ENCODE data around the gene HSD3B7. TPM values are rescaled to one million over a fixed set of nuclear protein-coding genes. Genes with fewer than 3 reads are reported as not detected.

The HSD3B7 gene
- total and polyA plus RNA-seq, 2 of the 4 experiments (the other 2 are of a cell fraction): 8.5 to 11.3 TPM

DNA sequence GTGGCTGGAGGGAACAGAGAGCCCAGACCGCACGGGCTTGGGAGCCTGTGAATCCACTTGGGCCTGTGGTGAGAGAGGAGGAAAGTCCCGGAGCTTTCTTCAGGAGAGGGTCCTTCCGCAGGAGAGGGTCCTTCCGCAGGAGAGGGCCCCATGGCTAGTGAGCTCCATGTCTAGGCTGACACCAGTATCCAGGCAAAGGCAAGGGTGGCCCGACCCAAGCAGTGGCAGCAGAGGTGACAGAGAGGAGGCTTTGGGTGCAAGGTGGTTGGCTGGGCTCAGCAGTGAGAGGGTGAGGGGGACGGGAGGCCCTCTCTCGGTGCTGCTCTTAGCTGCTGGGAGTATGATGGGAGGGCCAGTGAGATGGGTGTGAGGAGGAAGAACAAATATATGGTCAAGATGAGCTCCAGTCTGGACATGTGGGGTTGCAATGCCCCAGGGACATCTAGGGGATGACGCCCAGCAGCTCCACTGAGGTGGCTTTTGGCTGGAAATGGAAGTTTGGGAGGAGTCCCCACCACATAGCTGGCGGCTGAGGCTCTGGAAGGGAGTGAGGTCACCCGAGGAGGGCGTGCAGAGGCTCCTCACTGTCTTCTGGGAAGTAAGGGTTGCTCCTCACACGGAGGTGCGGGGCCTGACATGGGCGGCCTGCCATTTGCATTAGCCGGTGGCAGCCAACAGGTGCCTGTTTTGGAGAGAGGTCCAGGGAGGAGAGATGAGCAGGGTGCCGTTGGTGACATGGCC, 2.3 kb upstream of the HSD3B7 start:
- DNase-seq: no peak
- Histone ChIP-seq H3K9me1 (ENCODE audit: insufficient read depth, low read length) (no peaks in the 10 kb centered on the region; the same call in none of the 2 replicates), H3K4me2 (ENCODE audit: low read depth, low read length) (no peak overlapping the region), H3K79me1 (ENCODE audit: low read depth in 1 of 2, low read length in 2 of 2) (peaks cover 0 to 16% of the 10 kb centered on the region in 2 experiments; a peak in 2 of 4 replicates), H3K27me3 (ENCODE audit: control insufficient read depth, insufficient read depth, low read length) (no peaks in the 10 kb centered on the region), H3K9ac (ENCODE audit: low read depth, low read length) (no peak overlapping the region), H2BK15ac (ENCODE audit: low read depth, low read length) (no peak overlapping the region), H3K18ac (ENCODE audit: low read depth, low read length) (no peak overlapping the region), H3K9me3 (ENCODE audit: control insufficient read depth, insufficient read depth, low read length) (no peaks in the 10 kb centered on the region), H4K5ac (ENCODE audit: low read depth, low read length) (no peak overlapping the region), H4K20me1 (ENCODE audit: insufficient read depth, low read length) (no peaks in the 10 kb centered on the region), H2BK20ac (ENCODE audit: low read depth, low read length) (no peak overlapping the region), H3K56ac (ENCODE audit: extremely low read depth, insufficient read depth, low read length) (no peak overlapping the region), H2BK120ac (ENCODE audit: low read depth, low read length) (no peak overlapping the region), H4K91ac (ENCODE audit: insufficient read depth, low read depth, low read length) (no peak overlapping the region), H3K14ac (replicated peaks; ENCODE audit: low read depth, low read length) (no peak overlapping the region), H3K4me3 (ENCODE audit: insufficient read depth, low read depth, low read length) (no peak overlapping the region), H2AFZ (replicated peaks; ENCODE audit: low read length, poor library complexity) (no peak overlapping the region), H3K27ac (ENCODE audit: insufficient read depth, low read length) (no peak overlapping the region), H2BK5ac (ENCODE audit: low read depth, low read length, poor library complexity, severe bottlenecking) (no peak overlapping the region), H2AK9ac (replicated peaks; ENCODE audit: low read depth, low read length, poor library complexity) (no peak overlapping the region), H3K23ac (ENCODE audit: low read depth, low read length) (no peak overlapping the region), H3K4ac (ENCODE audit: low read depth, low read length) (no peak overlapping the region), H3K36me3 (ENCODE audit: control insufficient read depth, insufficient read depth, low read length) (peaks cover 45% of the 10 kb centered on the region), H2AK5ac (ENCODE audit: low read depth, low read length) (no peak overlapping the region), H4K8ac (ENCODE audit: low read depth in 2 of 2, low read length in 2 of 2) (no peak overlapping the region), H3K4me1 (ENCODE audit: control insufficient read depth, insufficient read depth, low read length) (peaks cover 8% of the 10 kb centered on the region)
- in situ Hi-C loops (cut with MboI; ENCODE audit: low sequenced_read_pairs) (loop anchor here (10.0 to 25.0 kb wide), 3 partner anchors 102 to 882 kb away; partner anchors contain the start of gene PRSS53), intact Hi-C loops (cut with micrococcal nuclease) (no loop called here), dilution Hi-C loops (cut with HindIII; ENCODE audit: low sequenced_read_pairs, unreplicated experiment) (no loop called here)
- POLR2A ChIA-PET (ENCODE audit: unreplicated experiment): no interaction called here
- BruUV-seq (replicated peaks): no TSS peak
- no peak for TF ChIP-seq MXI1 (IDR thresholded peaks at IDR 0.05; ENCODE audit: borderline replicate concordance, low read depth, low read length)
- no peak for TF ChIP-seq MAFK (IDR thresholded peaks at IDR 0.05; ENCODE audit: low read depth, low read length)
- no peak for TF ChIP-seq BHLHE40 (IDR thresholded peaks at IDR 0.05; ENCODE audit: low read depth, low read length)
- TF ChIP-seq CEBPB (IDR thresholded peaks at IDR 0.05; ENCODE audit: low read depth, low read length): no peak
- TF ChIP-seq NFE2L2 (IDR thresholded peaks at IDR 0.05; ENCODE audit: low read depth, low read length): no peak
- no peak for TF ChIP-seq CHD1 (IDR thresholded peaks at IDR 0.05; ENCODE audit: low read depth, low read length)
- no peak for TF ChIP-seq RAD21 (IDR thresholded peaks at IDR 0.05; ENCODE audit: low read length)
- TF ChIP-seq, protein P1, sequence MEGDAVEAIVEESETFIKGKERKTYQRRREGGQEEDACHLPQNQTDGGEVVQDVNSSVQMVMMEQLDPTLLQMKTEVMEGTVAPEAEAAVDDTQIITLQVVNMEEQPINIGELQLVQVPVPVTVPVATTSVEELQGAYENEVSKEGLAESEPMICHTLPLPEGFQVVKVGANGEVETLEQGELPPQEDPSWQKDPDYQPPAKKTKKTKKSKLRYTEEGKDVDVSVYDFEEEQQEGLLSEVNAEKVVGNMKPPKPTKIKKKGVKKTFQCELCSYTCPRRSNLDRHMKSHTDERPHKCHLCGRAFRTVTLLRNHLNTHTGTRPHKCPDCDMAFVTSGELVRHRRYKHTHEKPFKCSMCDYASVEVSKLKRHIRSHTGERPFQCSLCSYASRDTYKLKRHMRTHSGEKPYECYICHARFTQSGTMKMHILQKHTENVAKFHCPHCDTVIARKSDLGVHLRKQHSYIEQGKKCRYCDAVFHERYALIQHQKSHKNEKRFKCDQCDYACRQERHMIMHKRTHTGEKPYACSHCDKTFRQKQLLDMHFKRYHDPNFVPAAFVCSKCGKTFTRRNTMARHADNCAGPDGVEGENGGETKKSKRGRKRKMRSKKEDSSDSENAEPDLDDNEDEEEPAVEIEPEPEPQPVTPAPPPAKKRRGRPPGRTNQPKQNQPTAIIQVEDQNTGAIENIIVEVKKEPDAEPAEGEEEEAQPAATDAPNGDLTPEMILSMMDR (conservative IDR thresholded peaks at IDR 0.05; ENCODE audit: low read depth, low read length): no peak
- TF ChIP-seq, protein P2, sequence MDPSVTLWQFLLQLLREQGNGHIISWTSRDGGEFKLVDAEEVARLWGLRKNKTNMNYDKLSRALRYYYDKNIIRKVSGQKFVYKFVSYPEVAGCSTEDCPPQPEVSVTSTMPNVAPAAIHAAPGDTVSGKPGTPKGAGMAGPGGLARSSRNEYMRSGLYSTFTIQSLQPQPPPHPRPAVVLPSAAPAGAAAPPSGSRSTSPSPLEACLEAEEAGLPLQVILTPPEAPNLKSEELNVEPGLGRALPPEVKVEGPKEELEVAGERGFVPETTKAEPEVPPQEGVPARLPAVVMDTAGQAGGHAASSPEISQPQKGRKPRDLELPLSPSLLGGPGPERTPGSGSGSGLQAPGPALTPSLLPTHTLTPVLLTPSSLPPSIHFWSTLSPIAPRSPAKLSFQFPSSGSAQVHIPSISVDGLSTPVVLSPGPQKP (IDR thresholded peaks at IDR 0.05; ENCODE audit: borderline replicate concordance, low read depth, low read length): no peak
- no peak for ATAC-seq (ENCODE audit: low read depth)
- WGBS, 2 experiments (ENCODE audit: extremely low coverage in 2 of 2, insufficient read length in 1 of 2): 92% methylated on average over 5 of the region's 17 CpGs; no CpG with 5 or more reads in 1 of the 2 experiments
- CTCF ChIA-PET: interaction anchor here (1.0 kb wide), 1 partner anchor 469 kb away, joined by 4 read pairs; no protein-coding TSS in a partner anchor
